GM20431 (cell line): ENCODE data around the gene SYNE4.

Source experiments
- in situ Hi-C: fragments of 300-500 bp; cut with MseI, MboI; formaldehyde crosslinking; loops from one replicate; pipeline ENCODE4 v1.15.0; 2020; ENCODE audit warnings: low sequenced_read_pairs; ENCODE audit not compliant: unreplicated experiment

The SYNE4 gene

DNA sequence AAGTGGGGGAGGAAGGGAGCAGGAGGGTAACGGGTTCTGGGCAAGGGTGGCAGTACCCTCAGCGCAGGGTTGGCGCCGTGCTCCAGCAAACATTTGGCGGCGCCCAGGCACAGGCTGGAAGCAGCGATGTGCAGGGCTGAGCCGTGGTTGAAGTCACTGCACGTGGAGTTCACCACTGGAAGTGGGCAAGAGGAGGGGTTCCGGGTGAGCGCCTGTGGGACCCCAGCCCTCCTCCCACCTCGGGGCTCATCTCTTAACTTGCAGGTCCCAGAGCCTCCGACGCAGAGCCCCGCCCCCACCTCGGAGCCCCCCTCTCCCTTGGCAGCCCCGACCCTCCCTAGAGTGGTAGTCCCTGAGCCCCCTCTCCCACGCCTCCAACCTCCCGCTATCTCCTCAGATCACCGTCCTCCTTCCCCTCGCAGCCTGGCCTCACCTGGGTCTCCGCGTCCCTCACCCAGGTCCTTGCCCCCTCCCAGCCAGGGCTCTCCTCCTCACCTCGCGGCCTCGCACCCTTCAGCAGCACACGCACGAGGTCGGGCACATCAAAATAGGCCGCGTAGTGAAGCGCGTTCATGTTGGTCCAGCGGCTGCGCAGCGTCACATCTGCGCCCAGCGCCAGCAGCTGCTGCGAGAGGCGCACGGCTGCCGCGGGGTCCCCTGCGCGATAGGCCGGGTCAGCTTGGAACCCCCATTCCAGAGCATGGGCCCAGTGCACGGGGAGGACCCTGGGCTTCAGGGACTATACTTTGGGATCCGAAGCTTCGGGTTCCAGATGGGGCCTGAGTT, 17.7 kb upstream of the SYNE4 start:
- in situ Hi-C loops, result no loop called here

DNA sequence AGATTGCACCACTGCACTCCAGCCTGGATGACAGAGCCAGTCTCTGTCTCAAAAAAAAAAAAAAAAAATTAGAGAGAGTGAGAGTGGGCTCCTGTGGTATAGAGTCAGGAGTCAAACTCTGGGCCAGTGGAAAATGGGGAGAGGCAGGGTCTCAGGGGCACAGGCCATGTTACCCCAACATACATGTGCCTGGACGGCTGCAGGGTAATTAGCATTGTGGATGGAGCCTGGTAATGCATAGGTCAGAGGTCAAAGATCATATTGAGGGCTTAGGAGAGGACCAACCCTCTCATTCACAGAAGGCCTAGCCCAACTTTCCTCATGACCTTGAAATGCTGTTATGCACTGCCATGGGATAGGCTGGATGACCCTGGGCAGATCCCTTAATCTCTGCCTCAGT, 16.9 kb upstream of the SYNE4 start:
- in situ Hi-C loops, result no loop called here

DNA sequence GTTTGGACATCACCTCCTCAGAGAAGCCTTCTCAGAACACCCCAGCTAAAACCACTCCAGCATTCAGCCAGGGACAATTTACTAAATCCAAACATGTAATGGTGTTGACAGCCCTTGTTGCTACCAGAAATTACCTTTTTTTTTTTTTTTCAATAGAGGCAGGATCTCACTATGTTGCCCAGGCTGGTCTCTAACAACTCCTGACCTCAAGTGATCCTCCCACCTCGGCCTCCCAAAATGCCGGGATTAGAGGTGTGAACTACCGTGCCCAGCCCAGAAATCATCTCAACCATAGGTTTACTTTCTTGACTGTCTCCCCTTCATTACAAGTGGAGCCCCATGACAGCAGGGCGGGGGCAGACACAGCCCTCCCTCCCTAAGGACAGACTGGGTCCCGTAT, 14.8 kb upstream of the SYNE4 start:
- in situ Hi-C loops, result no loop called here

DNA sequence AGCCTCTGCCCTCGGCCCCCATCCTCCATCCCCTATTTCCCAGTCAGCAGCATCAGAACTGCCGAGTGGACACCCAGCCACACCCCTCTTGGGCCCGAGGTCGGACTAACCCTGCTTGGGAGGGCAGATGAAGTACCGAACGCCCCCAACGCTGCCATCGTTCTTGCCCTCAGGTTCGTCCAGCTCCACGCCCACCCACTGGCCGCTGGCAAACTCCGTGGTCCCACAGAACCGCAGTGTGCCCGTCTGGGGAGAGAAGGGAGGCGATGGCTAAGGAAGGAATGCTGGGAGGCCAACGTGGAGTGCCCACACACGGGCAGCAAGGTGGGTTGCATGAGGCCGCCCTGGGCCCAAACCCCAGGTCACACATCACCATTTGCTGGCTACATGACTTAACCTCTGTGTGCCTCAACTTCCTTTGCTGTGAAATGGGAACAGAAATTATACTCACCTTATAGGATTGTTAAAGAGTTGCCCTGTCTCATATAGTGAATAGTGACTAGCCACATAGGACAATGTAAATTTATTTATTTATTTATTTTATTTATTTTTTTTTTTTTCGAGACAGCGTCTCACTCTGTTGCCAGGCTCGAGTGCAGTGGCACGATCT, 10.6 kb upstream of the SYNE4 start:
- in situ Hi-C loops, result no loop called here

DNA sequence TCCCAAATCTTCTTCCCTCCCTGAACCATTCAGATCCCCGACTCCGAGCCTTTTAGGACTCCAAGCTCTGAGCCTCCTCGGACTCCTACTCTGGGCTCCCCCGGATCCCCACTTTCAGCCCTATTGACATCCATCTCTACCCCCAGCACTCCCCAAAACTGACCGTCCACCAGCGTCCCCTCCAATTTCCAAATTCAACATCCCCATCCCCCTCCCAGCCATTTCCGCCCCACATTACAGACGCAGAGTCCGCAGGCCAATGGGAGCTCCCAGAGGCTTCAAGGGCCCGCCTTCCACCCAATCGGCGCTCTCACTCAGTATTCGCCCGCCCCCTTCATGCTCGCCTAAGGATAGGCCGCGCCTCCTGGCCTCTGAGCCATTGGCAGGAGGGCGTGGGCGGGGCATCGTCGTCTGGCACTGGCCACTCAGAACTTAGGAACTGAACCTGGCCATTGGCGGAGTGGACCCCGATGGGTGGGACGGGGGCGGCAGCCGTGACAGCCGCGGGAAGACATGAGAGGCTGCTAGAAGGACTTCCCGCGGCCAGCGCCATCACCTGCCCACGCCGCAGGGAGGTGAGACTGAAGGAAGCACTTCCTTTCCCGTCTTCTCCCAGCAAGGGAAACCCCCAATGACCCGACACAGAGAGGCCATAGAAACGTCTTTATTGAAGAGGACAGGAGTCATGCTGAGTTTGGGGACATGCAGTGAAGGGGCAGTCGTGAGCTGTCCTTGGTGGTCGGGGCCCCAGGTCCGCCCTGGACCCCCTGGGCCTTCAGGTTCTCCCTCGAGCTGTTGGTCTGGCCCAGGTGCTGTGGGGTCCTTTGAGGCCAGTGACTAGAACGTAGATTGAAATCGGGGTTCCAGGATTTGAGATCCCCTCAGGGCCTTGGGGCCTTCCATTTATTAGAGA, 5.7 kb upstream of the SYNE4 start, which contains the start of gene ALKBH6:
ALKBH6 (minus strand) TSS at position 202 of the 913 bp plus-strand sequence. CDS start 816 bp downstream, outside the sequence.
- in situ Hi-C loops, result no loop called here

DNA sequence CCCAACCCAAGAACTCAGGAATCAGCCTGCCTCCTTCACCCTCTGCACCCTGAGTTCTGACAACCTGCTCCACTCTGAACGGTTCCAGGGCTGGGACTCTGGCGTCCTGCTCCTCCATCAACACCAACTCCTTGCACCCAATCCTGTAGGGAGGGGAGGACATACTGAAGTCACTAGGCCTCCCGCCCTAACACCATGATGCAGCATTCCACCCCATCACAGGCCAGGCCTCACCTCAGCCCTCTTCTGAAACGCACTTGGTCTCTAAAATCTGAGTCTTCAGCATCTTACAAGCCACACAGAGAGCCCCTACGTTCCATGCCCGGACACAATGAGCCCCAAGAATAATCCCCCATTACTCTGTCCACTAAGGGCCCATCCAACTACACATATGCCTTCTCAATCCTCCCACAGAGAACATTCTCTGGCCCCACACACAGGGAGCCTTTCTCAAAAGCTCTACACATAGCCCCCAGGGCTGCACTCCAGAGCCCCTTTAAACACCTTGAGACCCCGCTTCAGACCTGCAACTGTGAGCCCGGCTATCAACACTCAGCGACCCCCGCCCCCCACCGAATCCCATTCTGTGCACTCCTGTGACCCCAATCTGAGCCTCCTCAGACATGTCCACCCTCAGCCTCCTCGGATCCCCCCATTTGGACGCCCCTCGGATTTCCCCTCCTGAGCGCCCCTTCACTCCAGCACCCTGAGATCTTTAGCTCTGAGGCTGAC, 4.8 kb upstream of the SYNE4 start:
- in situ Hi-C loops, result no loop called here

DNA sequence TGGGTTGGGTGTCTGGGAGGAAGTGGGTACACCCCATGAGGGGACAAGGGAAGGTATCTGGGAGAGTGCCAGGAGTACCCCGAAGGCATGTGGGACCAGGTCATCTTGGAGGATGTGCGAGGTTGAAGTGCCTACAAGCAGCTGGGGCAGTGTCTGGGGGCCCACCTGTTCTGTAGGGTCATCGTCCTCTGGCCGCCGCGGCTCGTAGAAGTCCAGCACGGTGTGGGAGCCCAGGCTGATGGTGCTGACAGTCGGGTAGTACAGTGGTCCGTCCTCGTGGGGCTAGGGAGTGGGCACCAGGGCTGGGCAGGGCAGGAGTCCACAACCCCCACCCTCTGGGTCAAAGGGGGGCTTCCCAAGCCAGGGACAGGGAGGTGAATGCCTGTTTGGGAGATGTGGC, 1.8 kb upstream of the SYNE4 start:
- in situ Hi-C loops, result no loop called here

DNA sequence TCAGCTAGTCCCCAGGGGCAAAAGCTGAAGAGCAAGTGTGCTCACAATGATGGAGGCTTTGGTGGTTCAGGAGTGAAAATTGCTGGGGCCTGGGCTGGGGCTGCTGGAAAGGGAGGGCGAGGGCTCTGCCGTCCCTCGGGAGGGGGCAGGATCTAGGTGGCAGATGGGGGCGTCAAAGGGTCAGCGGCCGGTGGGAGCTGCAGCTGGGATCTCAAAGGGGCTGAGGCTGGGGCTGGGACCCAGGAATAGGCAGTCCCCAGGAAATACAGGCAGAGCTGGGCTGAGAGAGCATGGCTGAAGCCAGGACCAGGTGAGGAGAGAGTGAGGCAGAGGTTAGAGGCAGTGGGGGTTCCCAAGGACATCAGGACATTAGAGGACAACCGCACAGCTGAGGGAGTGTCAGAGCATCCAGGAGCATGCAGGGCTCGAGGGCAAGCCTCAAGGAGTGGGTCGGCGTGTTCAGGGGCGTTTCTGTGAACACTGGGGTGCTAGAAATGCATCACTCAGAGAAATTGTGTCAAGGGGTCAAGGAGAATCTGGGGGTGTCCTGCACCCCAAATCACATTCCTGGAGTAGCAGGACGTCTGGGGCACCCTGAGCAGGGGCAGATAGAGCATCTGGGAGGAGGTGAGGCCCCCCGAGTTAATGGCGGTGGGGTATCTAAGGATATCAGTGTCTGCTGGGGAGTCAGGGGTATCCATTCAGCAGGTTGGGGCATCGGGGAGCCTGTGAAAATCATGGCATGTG, 1.2 kb upstream of the SYNE4 start:
- in situ Hi-C loops, result no loop called here

DNA sequence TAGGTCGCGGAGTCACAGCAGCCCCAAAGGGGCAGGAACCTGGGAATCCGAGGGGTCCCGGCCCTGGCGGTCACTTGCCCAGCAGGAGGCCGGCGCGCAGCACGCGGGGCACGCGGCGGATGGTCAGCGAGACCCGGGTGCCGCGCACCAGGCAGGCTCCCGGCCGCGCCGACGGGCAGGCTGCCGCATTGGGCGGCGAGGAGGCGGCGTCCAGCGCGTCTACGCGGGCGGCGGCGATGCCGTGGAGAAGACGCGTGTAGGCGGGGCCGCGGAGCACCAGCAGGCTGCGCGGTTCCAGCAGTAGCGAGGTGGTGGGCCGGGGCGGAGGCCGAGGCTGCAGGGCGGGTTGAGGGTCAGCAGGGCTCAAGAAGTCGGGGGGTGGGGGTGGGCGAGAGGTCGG, 607 bp upstream of the SYNE4 start:
- in situ Hi-C loops, result no loop called here

DNA sequence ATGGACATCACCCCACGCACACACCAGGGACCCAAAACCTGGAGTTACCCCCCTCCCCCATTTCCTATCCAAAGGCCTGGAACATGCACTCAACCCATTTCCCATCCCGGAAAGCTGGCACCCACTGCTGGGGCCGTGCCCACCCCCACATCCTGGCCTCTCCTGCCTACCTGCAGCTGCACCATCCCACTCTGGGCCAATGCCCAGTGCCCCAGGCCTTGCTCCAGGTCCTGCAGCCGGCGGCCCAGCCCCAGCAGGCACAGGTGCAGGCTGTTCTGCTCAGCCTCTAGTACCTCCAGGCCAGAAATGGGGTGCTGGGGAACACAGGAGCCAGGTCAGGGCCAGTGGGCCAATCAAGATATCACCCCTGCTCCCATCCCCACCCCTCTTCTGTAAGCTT, 1.7 kb downstream of the SYNE4 start:
- in situ Hi-C loops, result no loop called here

DNA sequence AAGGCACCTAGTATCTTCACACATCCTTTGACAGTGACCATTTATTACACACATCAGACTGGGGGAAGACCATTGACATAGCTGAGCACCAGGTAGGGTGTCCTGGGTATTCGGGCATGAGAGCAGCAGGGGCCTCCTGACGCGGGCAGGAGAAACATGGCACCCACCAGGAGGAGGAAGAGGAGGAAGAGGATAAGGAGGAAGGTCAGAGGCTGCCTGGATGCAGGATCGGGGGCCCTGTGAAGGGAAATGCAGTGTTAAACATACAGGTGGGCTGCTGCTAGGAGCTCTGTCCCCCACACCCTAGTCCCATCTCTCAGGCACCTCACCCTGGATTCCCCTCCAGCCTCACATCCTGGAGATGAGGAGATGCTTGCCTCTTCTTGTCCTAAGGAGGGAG, 5.3 kb downstream of the SYNE4 start:
- in situ Hi-C loops, result no loop called here

DNA sequence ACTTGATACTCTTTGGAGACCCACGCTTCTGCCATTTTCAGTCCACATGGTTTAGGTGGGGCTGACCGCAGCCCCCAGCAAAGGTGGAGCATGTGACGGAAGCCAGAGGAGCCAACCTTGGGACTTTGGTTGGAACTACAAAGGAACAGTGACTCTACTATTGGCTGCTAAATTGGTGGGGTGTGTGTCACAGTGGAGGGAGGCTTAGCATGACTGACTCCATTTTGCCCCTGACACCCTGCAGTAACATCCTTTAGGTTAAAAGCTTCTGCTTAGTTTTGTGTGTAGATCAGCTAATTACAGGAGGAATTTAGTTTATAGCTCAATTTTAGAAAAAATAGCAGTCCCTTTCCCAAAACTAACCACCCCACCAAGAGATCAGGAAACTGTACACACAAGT, 7.0 kb downstream of the SYNE4 start:
- in situ Hi-C loops, result no loop called here

DNA sequence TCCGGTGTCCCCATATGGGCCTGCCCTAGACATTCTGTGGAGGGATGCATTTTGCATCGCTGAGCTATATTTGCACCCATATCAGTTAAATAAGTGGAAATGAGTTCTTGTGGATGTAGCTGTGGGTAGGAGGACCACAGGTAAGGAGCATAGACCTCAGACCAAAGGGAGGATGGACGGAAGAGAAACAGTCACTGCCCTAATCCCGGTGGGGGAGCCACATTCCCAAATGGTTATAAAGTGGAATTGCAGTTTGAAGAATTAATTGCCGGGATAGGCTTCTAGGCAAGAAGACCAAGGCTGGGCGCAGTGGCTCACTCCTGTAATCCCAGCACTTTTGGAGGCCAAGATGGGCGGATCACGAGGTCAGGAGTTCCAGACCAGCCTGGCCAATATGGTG, 11.8 kb downstream of the SYNE4 start:
- in situ Hi-C loops, result no loop called here

DNA sequence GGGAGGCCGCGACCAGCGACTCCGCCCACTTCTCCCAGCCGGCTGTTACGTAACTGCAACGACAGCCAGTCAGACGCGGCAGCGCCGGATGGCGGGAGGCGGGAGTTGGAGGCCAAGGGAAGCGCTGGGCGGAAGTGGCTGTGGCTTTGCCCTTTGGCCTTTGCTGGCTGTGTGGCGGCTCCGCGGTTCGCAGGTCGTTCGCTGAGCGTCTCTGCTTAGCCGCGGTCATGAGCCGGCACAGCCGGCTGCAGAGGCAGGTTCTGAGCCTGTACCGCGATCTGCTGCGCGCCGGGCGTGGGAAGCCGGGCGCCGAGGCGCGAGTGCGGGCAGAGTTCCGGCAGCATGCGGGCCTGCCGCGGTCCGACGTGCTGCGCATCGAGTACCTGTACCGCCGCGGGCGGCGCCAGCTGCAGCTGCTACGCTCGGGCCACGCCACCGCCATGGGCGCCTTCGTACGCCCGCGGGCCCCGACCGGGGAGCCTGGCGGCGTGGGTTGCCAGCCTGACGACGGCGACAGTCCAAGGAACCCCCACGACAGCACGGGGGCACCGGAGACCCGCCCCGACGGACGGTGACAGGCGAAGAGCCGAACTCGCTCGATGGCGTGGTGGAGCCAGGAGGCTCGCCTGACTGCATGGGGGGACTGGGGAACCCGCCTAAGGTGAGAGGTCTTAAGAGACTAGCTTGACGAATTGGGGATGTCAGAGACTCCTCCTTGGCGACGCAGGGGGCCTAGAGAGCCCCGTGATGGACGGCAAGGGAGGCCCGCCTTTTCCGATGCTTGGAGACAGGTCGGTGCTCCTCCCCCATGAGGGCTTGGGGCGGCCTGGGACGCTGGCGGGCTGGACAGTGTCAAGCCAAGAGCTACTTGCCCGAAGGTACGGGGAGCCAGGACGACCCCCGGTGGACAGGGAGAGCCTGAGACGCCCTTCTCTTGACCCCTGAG, 13.3 kb downstream of the SYNE4 start, which contains the start of gene SDHAF1:
SDHAF1 (plus strand) TSS at position 141 of the 946 bp plus-strand sequence; CDS start at position 228, 87 bp downstream.
- in situ Hi-C loops, result no loop called here

DNA sequence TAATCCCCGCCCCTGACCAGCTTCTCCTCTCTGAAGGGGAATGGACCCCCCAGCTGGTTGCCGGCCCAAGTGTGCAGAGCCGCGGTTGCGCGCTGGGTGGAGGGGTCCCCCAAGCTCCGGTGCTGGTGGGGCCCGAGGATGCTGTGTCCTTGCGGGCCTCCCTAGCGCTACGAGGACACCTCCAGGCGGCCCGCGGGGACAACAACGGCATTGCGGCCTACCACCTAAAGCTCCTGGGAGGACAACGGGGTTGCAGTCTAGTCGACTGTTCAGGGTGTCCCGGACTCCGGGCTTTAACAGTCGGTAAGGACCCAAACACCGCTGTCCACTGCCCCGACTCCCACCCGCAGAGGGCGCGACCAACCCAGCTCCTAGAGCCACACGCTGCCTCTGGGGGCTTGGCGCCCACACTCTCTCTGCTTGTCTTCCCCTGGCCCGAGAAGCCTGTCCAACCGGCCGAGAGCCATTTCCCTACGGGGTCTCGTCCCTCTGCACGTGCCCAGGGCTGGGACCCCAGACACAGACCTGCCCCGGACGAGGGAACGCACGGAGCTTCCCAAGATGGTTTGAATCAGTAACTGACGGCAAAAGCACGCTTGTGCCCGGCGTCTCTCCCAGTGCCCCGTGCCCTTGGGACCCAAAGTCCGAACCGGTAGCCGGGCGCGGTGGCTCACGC, 14.6 kb downstream of the SYNE4 start:
- in situ Hi-C loops, result no loop called here

DNA sequence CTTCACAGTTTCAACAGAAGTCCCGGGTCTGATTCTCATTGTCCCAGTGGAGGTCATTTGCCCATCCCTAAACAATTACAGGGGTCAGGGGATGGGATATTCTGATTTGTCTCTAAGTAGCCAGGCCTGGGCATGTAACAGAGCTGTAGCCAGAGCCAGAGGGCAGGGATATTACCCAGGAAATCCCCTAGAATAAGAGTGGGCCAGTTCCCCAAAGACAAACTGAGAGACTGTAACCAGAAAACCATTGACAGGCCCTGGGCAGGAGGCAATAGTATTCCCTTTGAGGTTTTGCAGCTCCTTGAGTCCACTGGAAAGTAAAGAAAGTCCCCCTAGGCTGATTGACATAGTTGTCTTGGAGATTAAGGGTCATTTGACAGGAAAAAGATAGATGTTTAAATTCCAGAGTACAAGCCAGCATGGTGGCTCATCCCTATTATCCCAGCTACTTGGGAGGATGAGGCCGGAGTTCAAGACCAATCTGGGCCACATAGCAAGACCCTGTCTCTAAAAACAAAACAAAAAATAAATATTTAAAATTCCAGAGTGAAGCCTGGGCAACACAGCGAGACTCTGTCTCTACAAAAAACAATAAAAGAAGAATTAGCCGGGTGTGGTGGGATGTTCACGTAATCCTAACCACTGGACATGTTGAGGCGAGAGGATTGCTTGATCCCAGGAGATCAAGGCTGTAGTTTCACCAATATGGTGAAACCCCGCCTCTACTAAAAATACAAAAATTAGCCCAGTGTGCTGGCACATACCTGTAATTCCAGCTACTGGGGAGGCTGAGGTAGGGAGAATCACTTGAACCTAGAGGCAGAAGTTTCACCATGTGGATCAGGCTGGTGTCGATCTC, 15.5 kb downstream of the SYNE4 start:
- in situ Hi-C loops, result no loop called here
